HFFc6 (cell line): ENCODE results near the gene IL7R. TPM values are rescaled to one million over a fixed set of nuclear protein-coding genes. Genes with fewer than 3 reads are reported as not detected.

Experiments
- DNase-seq: peaks from one replicate; pipeline ENCODE4 v3.0.0-alpha.2; 2018
- H3K27ac Mint-ChIP-seq: 2 replicates; pipeline ENCODE4 v1.8.0; 2020; ENCODE audit warnings: mild to moderate bottlenecking, mixed read lengths
- H3K27me3 Mint-ChIP-seq: 2 replicates; pipeline ENCODE4 v1.8.0; 2021; ENCODE audit warnings: mild to moderate bottlenecking, moderate library complexity, mixed read lengths; ENCODE audit not compliant: insufficient read depth
- H3K36me3 Mint-ChIP-seq: 2 replicates; pipeline ENCODE4 v1.8.0; 2021; ENCODE audit warnings: low read depth, mixed read lengths
- H3K4me1 Mint-ChIP-seq: 2 replicates; pipeline ENCODE4 v1.8.0; 2020; ENCODE audit warnings: low read depth, mixed read lengths
- H3K4me3 Mint-ChIP-seq: 2 replicates; pipeline ENCODE4 v1.8.0; 2020; ENCODE audit warnings: mild to moderate bottlenecking, moderate library complexity, mixed read lengths
- H3K9me3 Mint-ChIP-seq: 2 replicates; pipeline ENCODE4 v1.8.0; 2020; ENCODE audit warnings: mild to moderate bottlenecking, mixed read lengths
- total RNA-seq, 6 experiments: library from RNA; stranded (reverse); fragmentation: NEBNext Ultra II Directional; extraction: Animal tissue kit (Norgen Biotek cat#: 25700); gene quantifications; 2 replicates in 1 of 6; 3 replicates in 5 of 6; pipeline ENCODE4 v1.2.3, GENCODE V29; 2021
- TF ChIP-seq, protein P1 (sequence below): fragments of 200-600 bp; sonication (generic); IDR thresholded peaks from 2 replicates; pipeline ENCODE4 v1.5.0; 2021; ENCODE audit warnings: antibody characterized with exemption, mild to moderate bottlenecking

The IL7R gene
- total RNA-seq, 6 experiments from 2014 or later, result 37.2 to 63.2 (median 45.2) TPM

DNA sequence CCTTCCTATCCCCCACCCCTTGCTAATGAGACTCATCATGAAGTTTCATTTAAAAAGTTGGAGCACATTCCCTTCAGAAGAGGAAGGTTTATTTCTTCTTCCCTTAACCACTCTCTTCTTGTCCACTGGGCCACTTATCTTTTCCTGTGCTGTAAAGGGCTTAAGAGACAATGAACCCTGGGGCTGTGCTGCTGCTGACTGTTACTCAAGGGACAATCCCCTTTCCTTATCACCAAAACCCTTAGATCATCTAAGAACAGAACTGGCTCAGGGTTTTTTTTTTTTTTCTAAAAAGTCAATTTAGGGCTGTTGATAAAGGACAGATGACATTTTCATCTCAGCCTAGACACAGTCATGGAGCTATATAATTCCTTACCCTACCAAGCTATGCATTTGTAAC lies 52.1 kb downstream of the IL7R start:
- peaks cover 21% of the 10 kb centered on the region for H3K36me3 Mint-ChIP-seq
- no peaks in the 10 kb centered on the region for H3K27me3 Mint-ChIP-seq
- no peak overlapping the region for H3K4me3 Mint-ChIP-seq
- TF ChIP-seq, protein P1, sequence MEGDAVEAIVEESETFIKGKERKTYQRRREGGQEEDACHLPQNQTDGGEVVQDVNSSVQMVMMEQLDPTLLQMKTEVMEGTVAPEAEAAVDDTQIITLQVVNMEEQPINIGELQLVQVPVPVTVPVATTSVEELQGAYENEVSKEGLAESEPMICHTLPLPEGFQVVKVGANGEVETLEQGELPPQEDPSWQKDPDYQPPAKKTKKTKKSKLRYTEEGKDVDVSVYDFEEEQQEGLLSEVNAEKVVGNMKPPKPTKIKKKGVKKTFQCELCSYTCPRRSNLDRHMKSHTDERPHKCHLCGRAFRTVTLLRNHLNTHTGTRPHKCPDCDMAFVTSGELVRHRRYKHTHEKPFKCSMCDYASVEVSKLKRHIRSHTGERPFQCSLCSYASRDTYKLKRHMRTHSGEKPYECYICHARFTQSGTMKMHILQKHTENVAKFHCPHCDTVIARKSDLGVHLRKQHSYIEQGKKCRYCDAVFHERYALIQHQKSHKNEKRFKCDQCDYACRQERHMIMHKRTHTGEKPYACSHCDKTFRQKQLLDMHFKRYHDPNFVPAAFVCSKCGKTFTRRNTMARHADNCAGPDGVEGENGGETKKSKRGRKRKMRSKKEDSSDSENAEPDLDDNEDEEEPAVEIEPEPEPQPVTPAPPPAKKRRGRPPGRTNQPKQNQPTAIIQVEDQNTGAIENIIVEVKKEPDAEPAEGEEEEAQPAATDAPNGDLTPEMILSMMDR, result no peak
- H3K4me1 Mint-ChIP-seq, result peaks cover 10% of the 10 kb centered on the region
- DNase-seq, result no peak
- H3K27ac Mint-ChIP-seq, result no peak overlapping the region
- H3K9me3 Mint-ChIP-seq, result peaks cover 30% of the 10 kb centered on the region; the same call in 1 of the 2 replicates

DNA sequence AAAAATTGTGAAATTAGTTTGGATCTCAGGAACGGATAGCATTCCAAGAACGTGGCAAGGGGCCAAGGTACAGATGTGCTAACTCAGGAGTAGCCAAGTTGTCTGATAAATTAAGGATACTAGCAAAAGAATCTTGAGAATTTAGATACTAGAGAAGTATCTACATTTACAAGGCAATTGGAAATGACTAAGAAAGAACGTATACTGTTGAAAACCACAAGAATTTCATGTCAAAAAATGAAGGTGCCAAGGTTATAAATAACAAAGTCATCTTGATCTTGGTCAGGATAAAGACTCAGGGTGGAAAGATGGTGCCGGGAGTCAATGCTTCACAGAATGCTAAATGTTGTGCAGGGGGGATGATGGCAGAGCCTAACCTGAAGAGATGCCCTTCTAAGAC lies 62.5 kb downstream of the IL7R start:
- no peaks in the 10 kb centered on the region for H3K27me3 Mint-ChIP-seq
- DNase-seq, result peak; percentile 80
- TF ChIP-seq, protein P1, result no peak
- H3K4me1 Mint-ChIP-seq, result peaks cover 41% of the 10 kb centered on the region
- peak overlapping the region; percentile 2; the same call in 1 of the 2 replicates for H3K4me3 Mint-ChIP-seq
- H3K9me3 Mint-ChIP-seq, result peaks cover 15% of the 10 kb centered on the region
- peak overlapping the region; percentile 30 for H3K27ac Mint-ChIP-seq
- peaks cover 17% of the 10 kb centered on the region for H3K36me3 Mint-ChIP-seq

DNA sequence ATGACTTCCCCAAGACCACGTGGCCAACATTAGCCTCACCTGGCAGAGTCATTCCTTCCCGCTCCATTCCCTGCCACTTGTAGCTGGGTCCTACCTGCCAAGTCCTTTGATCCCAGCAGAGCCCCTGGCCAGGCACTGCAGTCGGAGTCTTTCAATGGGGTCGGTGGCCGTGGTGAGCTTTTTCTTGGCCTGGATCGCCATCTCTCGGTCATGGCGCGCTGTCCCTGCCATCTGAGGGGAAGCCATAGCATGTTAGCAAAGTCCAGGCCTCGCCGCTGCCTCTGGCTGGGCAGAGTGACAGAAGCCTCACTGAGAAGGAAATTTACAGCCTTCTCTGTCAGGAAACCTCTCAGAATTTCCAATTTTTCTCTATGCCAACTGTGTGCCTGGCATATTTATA lies 64.2 kb downstream of the IL7R start:
- TF ChIP-seq, protein P1, result peak; percentile 14; the same call in 1 of the 2 replicates
- H3K4me1 Mint-ChIP-seq, result peaks cover 56% of the 10 kb centered on the region
- no peak for DNase-seq
- H3K36me3 Mint-ChIP-seq, result peaks cover 8% of the 10 kb centered on the region
- no peak overlapping the region for H3K4me3 Mint-ChIP-seq
- H3K9me3 Mint-ChIP-seq, result peaks cover 15% of the 10 kb centered on the region
- no peak overlapping the region for H3K27ac Mint-ChIP-seq
- peaks cover 2% of the 10 kb centered on the region for H3K27me3 Mint-ChIP-seq

DNA sequence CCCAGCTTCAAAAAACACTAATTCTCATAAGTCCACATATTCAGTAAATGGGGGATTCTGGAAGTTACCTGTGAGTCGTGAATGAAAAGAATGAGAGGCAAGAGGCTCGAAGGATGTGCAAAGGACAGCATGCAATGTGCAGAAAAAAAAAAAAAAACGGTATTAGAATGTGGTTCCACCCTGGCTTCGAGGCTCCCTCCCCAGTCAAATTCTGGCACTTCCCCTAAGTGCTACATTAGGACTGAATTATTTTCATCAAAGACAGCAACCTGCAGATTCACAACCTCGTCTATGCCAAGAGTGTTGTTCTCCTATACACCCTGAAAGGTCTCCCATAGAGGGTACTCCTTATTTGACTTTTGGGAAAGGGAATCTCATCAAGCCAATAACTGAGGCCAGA lies 65.2 kb downstream of the IL7R start:
- Mint-ChIP-seq H3K27ac (no peak overlapping the region), H3K4me3 (no peak overlapping the region), H3K4me1 (peaks cover 65% of the 10 kb centered on the region), H3K36me3 (peaks cover 8% of the 10 kb centered on the region), H3K9me3 (peaks cover 7% of the 10 kb centered on the region), H3K27me3 (peaks cover 2% of the 10 kb centered on the region)
- DNase-seq, result no peak
- TF ChIP-seq, protein P1, result no peak

DNA sequence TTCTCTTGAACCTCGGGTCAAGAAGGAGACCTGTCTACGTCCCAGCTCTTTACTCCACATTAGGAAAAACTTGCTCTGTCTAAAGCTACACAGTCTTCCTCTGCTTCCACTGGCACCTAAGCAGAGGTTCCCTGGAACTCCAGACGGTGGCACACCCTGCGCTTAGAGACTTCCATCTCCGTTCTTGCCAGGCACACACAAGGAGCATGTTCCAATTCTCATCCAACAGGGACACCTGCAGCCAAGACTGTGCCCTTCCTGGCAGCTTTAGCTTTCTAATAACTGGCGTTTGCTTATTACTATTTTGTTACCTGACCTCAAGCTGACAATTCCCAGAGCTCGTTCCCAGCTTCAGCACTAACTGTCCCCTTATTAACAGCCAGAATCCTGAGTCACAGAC lies 65.8 kb downstream of the IL7R start:
- Mint-ChIP-seq H3K4me1 (peaks cover 65% of the 10 kb centered on the region), H3K27ac (no peak overlapping the region), H3K36me3 (peaks cover 8% of the 10 kb centered on the region), H3K4me3 (no peak overlapping the region), H3K9me3 (peaks cover 6% of the 10 kb centered on the region), H3K27me3 (peaks cover 2% of the 10 kb centered on the region)
- TF ChIP-seq, protein P1, result no peak
- no peak for DNase-seq
